ENCODE results near the gene LINGO4. TPM values are rescaled to one million over a fixed set of nuclear protein-coding genes. Genes with fewer than 3 reads are reported as not detected.

LINGO4 gene
- total RNA-seq, 2 experiments from 2014 or later: 0.35 to 0.50 TPM

GRCh38 chr1:151807131-151807530 is 1.9 kb upstream of the LINGO4 start:
- DNase-seq: no peak
- H3K36me3 Mint-ChIP-seq (ENCODE audit: low read depth): no peaks in the 10 kb centered on the region
- no peak overlapping the region for H3K4me3 Mint-ChIP-seq
- H3K4me1 Mint-ChIP-seq: no peaks in the 10 kb centered on the region
- no peak overlapping the region for H3K27ac Mint-ChIP-seq
- no peaks in the 10 kb centered on the region for H3K27me3 Mint-ChIP-seq
- H3K9me3 Mint-ChIP-seq: no peaks in the 10 kb centered on the region
- CTCF ChIA-PET: interaction anchor here (0.9 to 3.7 kb wide), 2 partner anchors 9 to 14 kb away, joined by 3 to 17 read pairs; no protein-coding TSS in a partner anchor
- POLR2A ChIA-PET: no interaction called here

GRCh38 chr1:151806170-151806569 is 951 bp upstream of the LINGO4 start:
- H3K4me1 Mint-ChIP-seq: no peaks in the 10 kb centered on the region
- ChIA-PET CTCF (no interaction called here), POLR2A (no interaction called here)
- H3K27ac Mint-ChIP-seq: no peak overlapping the region
- H3K36me3 Mint-ChIP-seq (ENCODE audit: low read depth): no peaks in the 10 kb centered on the region
- no peak for DNase-seq
- no peak overlapping the region for H3K4me3 Mint-ChIP-seq
- no peaks in the 10 kb centered on the region for H3K9me3 Mint-ChIP-seq
- no peaks in the 10 kb centered on the region for H3K27me3 Mint-ChIP-seq

- POLR2A ChIA-PET: no interaction called here
- H3K27ac Mint-ChIP-seq: no peak overlapping the region
Measured at GRCh38 chr1:151803915-151804314, 1.3 kb downstream of the LINGO4 start.

GRCh38 chr1:151803164-151803563 is 2.1 kb downstream of the LINGO4 start:
- no peak overlapping the region for H3K27ac Mint-ChIP-seq
- CTCF ChIA-PET: interaction anchor here (1.0 to 1.2 kb wide), 5 partner anchors 8 to 40 kb away, joined by 3 read pairs; partner anchors contain the start of gene MRPL9
- DNase-seq: no peak
- POLR2A ChIA-PET: no interaction called here
- no peaks in the 10 kb centered on the region for H3K27me3 Mint-ChIP-seq
- no peak overlapping the region for H3K4me3 Mint-ChIP-seq
- no peaks in the 10 kb centered on the region for H3K9me3 Mint-ChIP-seq
- H3K36me3 Mint-ChIP-seq (ENCODE audit: low read depth): no peaks in the 10 kb centered on the region
- H3K4me1 Mint-ChIP-seq: peaks cover 9% of the 10 kb centered on the region

More at GRCh38 chr1:151803915-151804314, 1.3 kb downstream of the LINGO4 start:
- H3K36me3 Mint-ChIP-seq (ENCODE audit: low read depth): no peaks in the 10 kb centered on the region
- DNase-seq: no peak
- no peak overlapping the region for H3K4me3 Mint-ChIP-seq
- H3K4me1 Mint-ChIP-seq: peaks cover 9% of the 10 kb centered on the region
- H3K9me3 Mint-ChIP-seq: no peaks in the 10 kb centered on the region
- no peaks in the 10 kb centered on the region for H3K27me3 Mint-ChIP-seq
- CTCF ChIA-PET: interaction anchor here (0.8 to 1.2 kb wide), 4 partner anchors 7 to 33 kb away, joined by 3 read pairs; no protein-coding TSS in a partner anchor

GRCh38 chr1:151802372-151802771 is 2.8 kb downstream of the LINGO4 start:
- H3K36me3 Mint-ChIP-seq (ENCODE audit: low read depth): no peaks in the 10 kb centered on the region
- ChIA-PET CTCF (interaction anchor here (1.0 to 2.0 kb wide), 5 partner anchors 13 to 39 kb away, joined by 3 to 4 read pairs (median 3); partner anchors contain the start of genes MRPL9 and TDRKH), POLR2A (no interaction called here)
- H3K27me3 Mint-ChIP-seq: no peaks in the 10 kb centered on the region
- no peak overlapping the region for H3K27ac Mint-ChIP-seq
- no peaks in the 10 kb centered on the region for H3K9me3 Mint-ChIP-seq
- H3K4me1 Mint-ChIP-seq: peaks cover 9% of the 10 kb centered on the region
- no peak for DNase-seq
- no peak overlapping the region for H3K4me3 Mint-ChIP-seq

- ChIA-PET POLR2A (no interaction called here), CTCF (interaction anchor here (1.0 to 2.0 kb wide), 3 partner anchors 12 to 26 kb away, joined by 3 to 4 read pairs (median 3); partner anchors contain the start of gene TDRKH)
- Mint-ChIP-seq H3K27me3 (no peaks in the 10 kb centered on the region), H3K4me3 (no peak overlapping the region), H3K27ac (no peak overlapping the region), H3K9me3 (no peaks in the 10 kb centered on the region), H3K4me1 (peaks cover 9% of the 10 kb centered on the region), H3K36me3 (ENCODE audit: low read depth) (no peaks in the 10 kb centered on the region)
- DNase-seq: no peak
Measured at GRCh38 chr1:151801846-151802245, 3.4 kb downstream of the LINGO4 start.

- no peak overlapping the region for H3K27ac Mint-ChIP-seq
- no peak for DNase-seq
- no peak overlapping the region for H3K4me3 Mint-ChIP-seq
- H3K9me3 Mint-ChIP-seq: no peaks in the 10 kb centered on the region
- H3K36me3 Mint-ChIP-seq (ENCODE audit: low read depth): no peaks in the 10 kb centered on the region
- POLR2A ChIA-PET: no interaction called here
- CTCF ChIA-PET: interaction anchor here (1.0 to 2.0 kb wide), 4 partner anchors 12 to 25 kb away, joined by 3 to 5 read pairs (median 4); partner anchors contain the start of gene TDRKH
- peaks cover 9% of the 10 kb centered on the region for H3K4me1 Mint-ChIP-seq
- no peaks in the 10 kb centered on the region for H3K27me3 Mint-ChIP-seq
Measured at GRCh38 chr1:151801310-151801820, 3.9 kb downstream of the LINGO4 start.

- Mint-ChIP-seq H3K4me1 (peaks cover 9% of the 10 kb centered on the region), H3K9me3 (no peaks in the 10 kb centered on the region), H3K36me3 (ENCODE audit: low read depth) (no peaks in the 10 kb centered on the region), H3K4me3 (no peak overlapping the region), H3K27me3 (no peaks in the 10 kb centered on the region), H3K27ac (no peak overlapping the region)
- no peak for DNase-seq
- POLR2A ChIA-PET: no interaction called here
- CTCF ChIA-PET: interaction anchor here (1.1 to 2.0 kb wide), 4 partner anchors 10 to 21 kb away, joined by 3 to 5 read pairs (median 4); partner anchors contain the start of gene TDRKH
Measured at GRCh38 chr1:151800830-151801229, 4.4 kb downstream of the LINGO4 start.

GRCh38 chr1:151799179-151800022 is 5.8 kb downstream of the LINGO4 start:
- Mint-ChIP-seq H3K4me1 (peaks cover 9% of the 10 kb centered on the region), H3K9me3 (no peaks in the 10 kb centered on the region), H3K27me3 (no peaks in the 10 kb centered on the region), H3K27ac (no peak overlapping the region), H3K36me3 (ENCODE audit: low read depth) (no peaks in the 10 kb centered on the region), H3K4me3 (no peak overlapping the region)
- POLR2A ChIA-PET: no interaction called here
- DNase-seq: no peak
- CTCF ChIA-PET: interaction anchor here (1.0 to 2.0 kb wide), 3 partner anchors 11 to 21 kb away, joined by 3 to 5 read pairs (median 5); no protein-coding TSS in a partner anchor

- ChIA-PET CTCF (interaction anchor here (0.5 to 1.1 kb wide), 3 partner anchors 18 to 304 kb away, joined by 3 to 5 read pairs (median 3); no protein-coding TSS in a partner anchor), POLR2A (no interaction called here)
- Mint-ChIP-seq H3K4me1 (peaks cover 9% of the 10 kb centered on the region), H3K9me3 (no peaks in the 10 kb centered on the region), H3K36me3 (ENCODE audit: low read depth) (no peaks in the 10 kb centered on the region), H3K4me3 (no peak overlapping the region), H3K27ac (no peak overlapping the region), H3K27me3 (no peaks in the 10 kb centered on the region)
- DNase-seq: no peak
Measured at GRCh38 chr1:151798571-151798970, 6.6 kb downstream of the LINGO4 start.

GRCh38 chr1:151790940-151791651 is 14.1 kb downstream of the LINGO4 start:
- ChIA-PET CTCF (interaction anchor here (1.7 kb wide), 1 partner anchor 11 kb away, joined by 6 read pairs; no protein-coding TSS in a partner anchor), POLR2A (interaction anchor here (0.5 to 0.6 kb wide), 2 partner anchors 30 to 319 kb away, joined by 3 to 5 read pairs; no protein-coding TSS in a partner anchor)
- H3K4me1 Mint-ChIP-seq: peaks cover 30% of the 10 kb centered on the region
- no peaks in the 10 kb centered on the region for H3K9me3 Mint-ChIP-seq
- H3K4me3 Mint-ChIP-seq: peak overlapping the region; percentile 97
- DNase-seq: peak; percentile 14
- H3K27me3 Mint-ChIP-seq: no peaks in the 10 kb centered on the region
- H3K27ac Mint-ChIP-seq: peak overlapping the region; percentile 89
- peaks cover 3% of the 10 kb centered on the region for H3K36me3 Mint-ChIP-seq (ENCODE audit: low read depth)

- peak within 1 kb of the TSS; percentile 97 for H3K4me3 Mint-ChIP-seq
- POLR2A ChIA-PET: interaction anchor here (0.5 to 0.9 kb wide), 4 partner anchors 30 to 318 kb away, joined by 3 to 5 read pairs (median 4); no protein-coding TSS in a partner anchor
- peaks cover 30% of the 10 kb centered on the region for H3K4me1 Mint-ChIP-seq
- H3K27ac Mint-ChIP-seq: peak within 1 kb of the TSS; percentile 89
- H3K9me3 Mint-ChIP-seq: no peaks in the 10 kb centered on the region
- no peaks in the 10 kb centered on the region for H3K27me3 Mint-ChIP-seq
- peaks cover 3% of the 10 kb centered on the region for H3K36me3 Mint-ChIP-seq (ENCODE audit: low read depth)
- peak; percentile 99 for DNase-seq
- CTCF ChIA-PET: interaction anchor here (0.8 to 1.7 kb wide), 7 partner anchors 10 to 72 kb away, joined by 3 to 6 read pairs (median 3); no protein-coding TSS in a partner anchor
Measured at GRCh38 chr1:151790071-151790939, 14.9 kb downstream of the LINGO4 start, which contains the start of gene TDRKH. TDRKH (minus strand) TSS chr1:151790500; CDS start chr1:151783022, 7,478 bp downstream.

Data from activated CD4-positive, alpha-beta T cell treated with anti-CD3 and anti-CD28 coated beads, Interleukin-2, amount 10 ng/mL, durations not matched to agents 7 days and 5 days (primary cell).